GM19240 (cell line): ENCODE data around the gene ATP2C2.

Experiments used
- DNase-seq: peaks from one replicate; pipeline ENCODE4 v3.0.0; 2011; ENCODE audit warnings: low spot score; ENCODE audit not compliant: insufficient read length

Gene ATP2C2

GRCh38 chr16:84487358-84487757, 119.0 kb downstream of the ATP2C2 start:
- DNase-seq, result no peak

DNA sequence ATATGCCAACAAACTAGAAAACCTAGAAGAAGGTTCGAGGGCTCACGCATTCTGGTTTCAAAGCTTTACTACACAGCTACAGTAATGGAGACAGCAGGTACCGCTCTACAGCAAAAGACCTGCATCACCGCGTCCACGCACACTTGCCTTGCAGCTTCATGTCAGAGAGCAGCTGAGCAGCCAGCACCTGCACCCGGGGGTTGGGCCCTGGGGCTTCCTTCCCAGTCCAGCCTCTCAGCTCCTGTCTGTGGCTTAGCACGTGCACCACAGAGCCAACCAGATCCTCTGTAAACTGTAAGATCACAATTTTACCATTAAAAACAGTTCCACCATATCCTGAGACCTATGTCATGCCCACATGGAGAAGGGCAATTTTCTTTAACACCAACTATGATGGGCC, 120.8 kb downstream of the ATP2C2 start:
- no peak for DNase-seq

- DNase-seq, result no peak
Observed at GRCh38 chr16:84495506-84495905, 127.2 kb downstream of the ATP2C2 start.

DNA sequence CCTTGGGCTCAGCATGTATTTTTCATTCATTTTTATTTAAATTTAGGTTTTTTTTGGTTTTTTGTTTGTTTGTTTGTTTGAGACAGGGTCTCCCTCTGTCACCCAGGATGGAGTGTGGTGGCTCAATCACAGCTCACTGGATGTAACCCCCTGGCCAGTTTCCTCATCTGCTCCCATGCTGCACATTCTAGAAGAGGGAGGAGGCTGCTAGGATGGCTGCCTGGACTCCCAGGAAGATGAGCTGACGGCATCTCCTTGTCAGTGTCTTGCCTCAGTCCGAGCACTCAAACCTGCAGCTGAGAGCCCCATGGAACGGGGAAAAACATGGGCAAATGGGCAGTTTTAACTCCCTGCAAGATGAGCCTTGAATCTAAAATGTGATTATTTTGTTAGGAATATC, 128.7 kb downstream of the ATP2C2 start:
- DNase-seq, result no peak

DNA sequence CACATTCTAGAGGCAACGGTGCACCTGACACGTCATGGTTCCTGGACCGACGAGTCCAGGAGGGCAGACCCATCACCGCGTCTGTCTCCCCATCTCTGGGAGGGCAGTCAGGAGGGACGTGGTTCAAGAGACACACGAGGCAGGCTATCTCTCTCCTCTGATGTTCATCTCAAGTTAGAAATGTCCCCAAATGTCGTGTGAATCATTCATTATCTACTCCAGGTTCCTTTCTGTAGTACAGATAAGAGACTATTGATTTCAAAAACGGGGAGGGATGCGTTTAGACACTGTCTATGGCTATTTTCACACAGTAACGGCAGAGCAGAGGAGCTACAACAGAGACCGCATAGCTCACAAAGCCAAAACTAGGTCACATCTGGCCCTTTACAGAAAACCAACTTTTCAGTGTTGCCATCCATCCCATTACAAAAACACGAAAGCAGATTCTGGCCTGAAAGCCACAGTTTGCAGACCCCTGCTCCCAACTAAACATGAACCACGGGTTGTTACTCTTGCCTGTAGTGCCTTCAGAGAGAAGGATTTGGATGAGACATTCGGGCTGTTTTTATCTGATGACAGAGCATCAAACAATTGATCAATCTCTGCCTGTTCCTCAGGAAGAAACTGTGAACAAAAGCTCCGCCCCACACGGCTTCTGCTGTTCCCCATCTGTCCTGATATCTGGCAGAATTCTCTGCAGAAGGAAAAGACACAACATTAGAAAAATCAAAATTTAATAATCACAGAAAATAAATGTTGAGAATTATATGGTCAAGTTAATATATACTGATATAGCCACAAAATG, 129.3 kb downstream of the ATP2C2 start:
- no peak for DNase-seq

GRCh38 chr16:84498223-84498610, 129.9 kb downstream of the ATP2C2 start:
- DNase-seq, result no peak

DNA sequence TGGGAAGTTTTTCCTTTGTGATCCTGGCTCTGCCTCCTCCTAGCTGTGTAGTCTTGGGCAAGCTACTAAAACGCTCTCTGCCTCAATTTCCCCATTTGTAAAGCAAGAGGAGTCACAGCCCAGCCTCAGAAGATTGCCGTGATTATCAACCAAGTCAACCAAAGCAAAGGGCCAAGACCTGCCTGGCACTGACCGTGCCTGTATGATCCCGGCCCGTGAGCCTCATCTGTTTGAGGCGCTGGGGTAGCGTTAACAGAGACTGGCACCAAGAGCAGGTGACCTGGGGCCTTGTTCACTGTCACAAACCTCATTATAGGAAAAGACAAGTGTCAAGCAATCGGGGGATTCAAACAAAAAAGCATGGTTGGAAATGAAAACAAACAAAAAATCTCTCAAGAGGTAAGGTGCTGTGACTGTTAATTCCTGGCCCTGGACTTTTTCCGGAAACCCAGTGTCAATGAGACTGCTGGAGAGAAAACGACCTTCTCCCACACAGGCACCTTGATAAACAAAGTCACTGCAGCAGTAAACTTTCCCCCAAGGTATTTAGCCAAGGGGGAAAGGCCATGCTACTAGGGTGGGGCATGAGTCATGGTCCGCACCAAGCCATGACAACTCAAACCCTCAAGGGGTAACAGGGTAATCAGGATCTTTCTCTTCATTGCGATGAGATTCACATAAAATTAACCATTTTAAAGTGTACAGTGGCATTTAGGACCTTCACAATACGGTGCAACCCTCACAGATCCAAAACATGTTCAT, 130.7 kb downstream of the ATP2C2 start:
- DNase-seq, result no peak

GRCh38 chr16:84499638-84500037, 131.3 kb downstream of the ATP2C2 start:
- DNase-seq, result no peak

DNA sequence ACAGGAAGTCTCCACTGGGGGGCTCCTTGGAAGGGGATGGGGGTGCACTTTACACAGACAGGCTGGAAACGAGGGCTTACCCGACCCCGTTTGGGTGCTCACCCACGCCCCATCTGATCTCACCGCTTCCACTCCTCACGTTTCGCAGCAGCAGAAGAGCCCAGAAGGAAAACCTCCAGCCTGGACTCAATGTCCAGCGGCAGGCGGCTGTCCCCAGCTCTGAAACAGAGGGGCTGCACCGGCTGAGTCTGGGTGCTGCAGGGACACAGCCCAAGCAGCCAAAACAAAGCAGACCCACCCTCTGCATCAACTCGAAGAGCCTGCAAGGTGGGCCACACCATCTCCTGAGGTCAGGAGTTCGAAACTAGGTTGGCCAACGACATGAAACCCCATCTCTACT, 132.2 kb downstream of the ATP2C2 start:
- no peak for DNase-seq

GRCh38 chr16:84501077-84501735, 132.9 kb downstream of the ATP2C2 start:
- DNase-seq, result no peak

DNA sequence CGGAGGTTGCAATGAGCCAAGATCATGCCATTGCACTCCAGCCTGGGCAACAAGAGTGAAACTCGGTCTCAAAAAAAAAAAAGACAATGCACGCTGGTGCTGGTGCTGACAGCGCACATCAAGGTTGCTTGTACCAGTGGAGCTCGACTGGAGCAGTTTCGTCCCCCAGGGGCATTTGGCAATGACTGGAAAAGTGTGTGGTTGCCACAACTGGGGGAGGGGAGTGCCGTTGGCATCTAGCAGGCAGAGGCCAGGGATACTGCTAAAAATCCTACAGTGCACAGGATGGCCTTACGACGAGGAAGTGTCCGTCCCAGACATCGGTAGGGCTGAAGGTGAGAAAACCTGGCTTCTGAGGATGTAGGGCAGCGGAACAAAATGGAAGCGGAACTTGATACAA, 133.7 kb downstream of the ATP2C2 start:
- no peak for DNase-seq

- DNase-seq, result no peak
Observed at GRCh38 chr16:84502581-84502980, 134.2 kb downstream of the ATP2C2 start.

DNA sequence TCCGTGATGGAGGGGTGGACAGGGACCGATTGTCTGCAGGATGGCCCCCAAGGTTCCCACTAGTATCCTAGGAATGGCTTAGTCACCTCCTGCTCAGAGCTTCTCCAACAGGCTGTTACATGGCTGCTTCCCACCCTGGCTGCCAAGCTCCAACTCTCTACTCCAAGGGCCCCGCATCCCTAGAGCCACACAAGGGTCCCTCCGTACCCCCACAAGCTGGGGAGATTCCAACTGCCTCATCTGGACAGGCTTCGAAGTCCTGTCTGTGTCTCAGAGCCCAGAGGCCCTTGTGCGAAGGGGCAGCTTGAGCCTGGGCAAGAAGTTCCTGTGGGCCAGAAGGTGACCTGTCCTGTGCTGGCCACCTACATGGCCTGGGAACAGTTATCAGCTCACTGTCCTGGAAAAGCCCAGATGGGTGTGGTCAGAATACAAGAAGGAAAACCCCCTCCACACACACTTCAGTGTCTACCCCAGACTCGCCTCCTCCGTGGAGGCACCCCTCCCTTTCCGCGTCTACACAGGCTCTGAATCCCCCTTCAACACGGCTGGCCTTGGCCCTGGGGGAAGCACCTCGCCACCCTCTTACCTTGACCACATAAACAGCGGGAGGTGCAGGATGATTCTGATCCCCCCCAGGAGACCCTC, 135.5 kb downstream of the ATP2C2 start:
- DNase-seq, result no peak

GRCh38 chr16:84504420-84505248, 136.3 kb downstream of the ATP2C2 start, which contains the start of gene MEAK7:
MEAK7 (minus strand) TSS chr16:84504659; CDS start chr16:84498086, 6,573 bp downstream.
- DNase-seq, result peak; percentile 88

DNA sequence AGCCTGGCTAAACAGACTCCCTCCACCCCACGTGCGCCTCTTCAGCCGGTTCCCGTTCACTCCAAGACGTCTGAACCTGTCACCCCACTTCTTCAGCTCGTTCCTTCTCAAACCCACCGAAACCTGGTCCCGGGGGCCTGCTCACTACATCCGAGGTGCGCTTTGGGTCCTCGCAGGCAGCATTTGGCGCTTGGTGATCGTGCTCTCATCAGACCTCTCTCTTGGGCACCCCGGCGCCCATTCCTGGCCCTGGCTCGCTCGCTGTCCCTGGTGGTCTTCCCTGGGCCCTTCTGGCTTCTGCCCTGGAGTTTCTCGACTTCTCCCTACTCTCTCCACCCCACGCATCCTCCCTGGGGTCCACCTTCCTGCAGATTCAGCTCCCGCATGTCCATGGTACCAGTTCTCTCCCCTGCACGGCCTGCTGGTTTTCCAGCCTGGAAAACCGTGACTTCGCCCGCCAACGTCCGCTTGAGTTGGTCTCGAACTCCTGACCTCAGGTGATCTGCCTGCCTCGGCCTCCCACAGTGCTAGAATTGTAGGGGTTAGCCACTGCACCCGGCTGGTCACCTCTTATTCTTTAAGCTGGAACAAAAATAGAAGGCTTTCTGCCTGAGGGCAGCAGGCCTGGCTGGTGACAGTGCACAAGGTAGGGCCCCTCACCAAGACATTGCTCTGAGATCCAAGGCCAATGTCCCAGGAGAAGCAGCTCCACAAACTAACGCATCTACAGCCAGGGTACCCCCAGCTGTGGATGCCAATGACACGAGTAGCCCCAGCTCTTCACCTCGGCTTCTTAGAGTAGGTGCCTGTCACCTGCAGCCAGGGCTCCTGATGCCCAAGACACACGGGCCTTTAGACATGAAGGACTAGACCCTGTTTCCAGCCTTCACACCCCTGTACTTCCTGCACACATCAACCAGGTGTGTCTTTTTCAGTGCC, 137.2 kb downstream of the ATP2C2 start:
- no peak for DNase-seq

DNA sequence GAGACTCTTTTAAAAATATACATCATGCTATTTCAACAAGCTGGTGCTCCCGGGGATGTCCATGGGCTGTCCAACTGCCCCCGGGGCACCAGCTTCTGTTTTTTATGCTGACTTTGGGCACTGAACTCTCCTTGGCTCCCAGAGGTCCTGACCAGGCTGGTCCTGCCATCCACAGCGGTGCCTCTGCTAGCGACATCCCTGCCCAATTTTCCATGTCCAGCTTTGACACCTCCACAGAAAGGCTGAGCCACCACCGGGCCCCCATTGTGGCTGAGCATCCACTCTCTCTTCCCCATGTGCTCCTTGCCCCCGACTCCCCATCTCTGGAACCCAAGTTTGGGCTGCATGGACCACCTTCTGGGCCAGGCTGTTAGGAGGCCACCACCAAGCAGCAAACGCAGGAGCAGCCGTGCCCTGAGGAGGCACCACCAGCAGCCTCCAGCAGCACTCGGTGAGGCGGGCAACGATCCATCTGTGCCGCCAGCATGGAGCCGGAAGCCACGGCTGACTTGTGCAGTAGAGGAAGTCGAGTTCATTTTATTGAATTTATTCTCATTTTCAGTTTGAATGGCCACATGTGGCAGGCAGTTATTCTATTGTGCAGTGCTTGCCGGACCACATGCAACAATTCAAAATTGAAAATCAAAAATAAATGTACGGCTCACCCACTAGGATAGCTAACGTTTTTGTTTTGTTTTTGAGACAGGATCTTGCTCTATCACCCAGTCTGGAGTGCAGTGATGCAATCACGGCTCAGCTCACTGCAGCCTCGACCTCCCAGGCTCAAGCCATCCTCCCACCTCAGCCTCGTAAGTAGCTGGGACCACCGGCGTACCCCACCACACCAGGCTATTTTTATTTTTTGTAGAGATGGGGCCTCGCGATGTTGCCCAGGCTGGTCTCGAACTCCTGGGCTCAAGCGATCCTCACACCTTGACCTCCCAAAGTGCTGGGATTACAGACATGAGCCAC, 139.0 kb downstream of the ATP2C2 start:
- DNase-seq, result no peak

- no peak for DNase-seq
Observed at GRCh38 chr16:84508502-84508901, 140.2 kb downstream of the ATP2C2 start.
